ENCODE results near the gene CTPS2. TPM values are rescaled to one million over a fixed set of nuclear protein-coding genes. Genes with fewer than 3 reads are reported as not detected.

CTPS2 gene
- total and polyA plus RNA-seq, 8 donors, result 10.2 to 56.5 (median 49.1) TPM

GRCh38 chrX:16593801-16594200, 118.7 kb downstream of the CTPS2 start:
- no peak for TF ChIP-seq CTCF (IDR thresholded peaks at IDR 0.05)
- intact Hi-C loops (cut with DNase I), result no loop called here
- DNase-seq (no peak), ATAC-seq (no peak)
- peaks cover 0 to under 1% of the 10 kb centered on the region in 2 donors for H3K36me3 ChIP-seq
- H3K27me3 ChIP-seq, result no peaks in the 10 kb centered on the region
- no peak overlapping the region for H3K4me3 ChIP-seq
- no peaks in the 10 kb centered on the region for H3K4me1 ChIP-seq
- H3K9me3 ChIP-seq, result no peaks in the 10 kb centered on the region
- no peak overlapping the region for H3K27ac ChIP-seq

GRCh38 chrX:16592194-16592770, 120.2 kb downstream of the CTPS2 start:
- no peak overlapping the region for H3K4me3 ChIP-seq
- H3K4me1 ChIP-seq, result no peaks in the 10 kb centered on the region
- intact Hi-C loops (cut with DNase I), result no loop called here
- no peak for TF ChIP-seq CTCF (IDR thresholded peaks at IDR 0.05)
- no peaks in the 10 kb centered on the region for H3K9me3 ChIP-seq
- H3K27ac ChIP-seq, result no peak overlapping the region
- DNase-seq (no peak), ATAC-seq (no peak)
- no peaks in the 10 kb centered on the region for H3K27me3 ChIP-seq
- H3K36me3 ChIP-seq, result peaks cover 0 to 6% of the 10 kb centered on the region in 2 donors

- ATAC-seq (no peak), DNase-seq (no peak)
- no peak for TF ChIP-seq CTCF (IDR thresholded peaks at IDR 0.05)
- Histone ChIP-seq H3K9me3 (no peaks in the 10 kb centered on the region), H3K27me3 (no peaks in the 10 kb centered on the region), H3K27ac (no peak overlapping the region), H3K4me3 (no peak overlapping the region), H3K4me1 (no peaks in the 10 kb centered on the region), H3K36me3 (peaks cover 0 to 6% of the 10 kb centered on the region in 2 donors)
- intact Hi-C loops (cut with DNase I), result no loop called here
Measured at GRCh38 chrX:16589826-16590225, 122.6 kb downstream of the CTPS2 start.

GRCh38 chrX:16589211-16589610, 123.3 kb downstream of the CTPS2 start:
- intact Hi-C loops (cut with DNase I), result no loop called here
- Histone ChIP-seq H3K4me1 (no peaks in the 10 kb centered on the region), H3K27ac (no peak overlapping the region), H3K4me3 (no peak overlapping the region), H3K36me3 (peaks cover 0 to 6% of the 10 kb centered on the region in 2 donors), H3K27me3 (no peaks in the 10 kb centered on the region), H3K9me3 (no peaks in the 10 kb centered on the region)
- ATAC-seq (no peak), DNase-seq (no peak)
- TF ChIP-seq CTCF (IDR thresholded peaks at IDR 0.05), result no peak

- intact Hi-C loops (cut with DNase I), result no loop called here
- Histone ChIP-seq H3K9me3 (no peaks in the 10 kb centered on the region), H3K27me3 (no peaks in the 10 kb centered on the region), H3K36me3 (peaks cover 0 to 6% of the 10 kb centered on the region in 2 donors), H3K4me1 (no peaks in the 10 kb centered on the region), H3K27ac (no peak overlapping the region), H3K4me3 (no peak overlapping the region)
- ATAC-seq, result no peak
- no peak for DNase-seq
- no peak for TF ChIP-seq CTCF (IDR thresholded peaks at IDR 0.05)
Measured at GRCh38 chrX:16588266-16588665, 124.2 kb downstream of the CTPS2 start.

Data from left lung (tissue), 10 donors.